ENCODE data around the gene IPPK. TPM values are rescaled to one million over a fixed set of nuclear protein-coding genes. Genes with fewer than 3 reads are reported as not detected.

The IPPK gene
- total and polyA plus RNA-seq, 11 donors = 4.2 to 11.0 (median 8.6) TPM

DNA sequence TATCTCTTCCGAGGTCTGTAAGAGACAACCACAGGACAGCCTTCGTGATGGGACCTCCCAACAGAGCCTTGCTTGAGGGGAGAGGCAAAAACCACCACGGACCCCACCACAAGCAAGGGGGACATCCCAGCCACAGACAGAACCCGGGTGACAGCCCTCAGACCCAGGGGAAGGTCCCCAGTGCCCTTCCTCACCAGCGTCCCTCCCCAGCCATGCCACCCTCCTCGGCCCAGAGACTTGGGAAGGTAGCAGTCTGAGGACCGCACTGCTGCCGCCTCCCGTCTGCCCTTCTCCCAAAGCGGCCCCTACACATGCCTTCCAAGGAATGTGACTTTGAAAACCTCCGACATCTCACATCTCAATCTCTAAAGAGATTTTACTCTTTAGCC, 13.4 kb downstream of the IPPK start:
- Histone ChIP-seq H3K27ac (no peak overlapping the region), H3K36me3 (peaks cover 0 to 58% (median 34%) of the 10 kb centered on the region in 9 donors), H3K4me3 (no peak overlapping the region), H3K4me1 (peaks cover 0 to 19% (median 2%) of the 10 kb centered on the region in 12 donors), H3K9me3 (no peaks in the 10 kb centered on the region), H3K27me3 (no peaks in the 10 kb centered on the region)
- no peak for TF ChIP-seq POLR2A (IDR thresholded peaks at IDR 0.05)
- TF ChIP-seq, protein P1, sequence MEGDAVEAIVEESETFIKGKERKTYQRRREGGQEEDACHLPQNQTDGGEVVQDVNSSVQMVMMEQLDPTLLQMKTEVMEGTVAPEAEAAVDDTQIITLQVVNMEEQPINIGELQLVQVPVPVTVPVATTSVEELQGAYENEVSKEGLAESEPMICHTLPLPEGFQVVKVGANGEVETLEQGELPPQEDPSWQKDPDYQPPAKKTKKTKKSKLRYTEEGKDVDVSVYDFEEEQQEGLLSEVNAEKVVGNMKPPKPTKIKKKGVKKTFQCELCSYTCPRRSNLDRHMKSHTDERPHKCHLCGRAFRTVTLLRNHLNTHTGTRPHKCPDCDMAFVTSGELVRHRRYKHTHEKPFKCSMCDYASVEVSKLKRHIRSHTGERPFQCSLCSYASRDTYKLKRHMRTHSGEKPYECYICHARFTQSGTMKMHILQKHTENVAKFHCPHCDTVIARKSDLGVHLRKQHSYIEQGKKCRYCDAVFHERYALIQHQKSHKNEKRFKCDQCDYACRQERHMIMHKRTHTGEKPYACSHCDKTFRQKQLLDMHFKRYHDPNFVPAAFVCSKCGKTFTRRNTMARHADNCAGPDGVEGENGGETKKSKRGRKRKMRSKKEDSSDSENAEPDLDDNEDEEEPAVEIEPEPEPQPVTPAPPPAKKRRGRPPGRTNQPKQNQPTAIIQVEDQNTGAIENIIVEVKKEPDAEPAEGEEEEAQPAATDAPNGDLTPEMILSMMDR (IDR thresholded peaks at IDR 0.05) = no peak
- ATAC-seq (no peak), DNase-seq (no peak)
- 90 to 93% (median 92%) methylated on average over 10 to 11 of the region's 11 CpGs for WGBS, 4 donors
- intact Hi-C loops (cut with DNase I) = no loop called here

DNA sequence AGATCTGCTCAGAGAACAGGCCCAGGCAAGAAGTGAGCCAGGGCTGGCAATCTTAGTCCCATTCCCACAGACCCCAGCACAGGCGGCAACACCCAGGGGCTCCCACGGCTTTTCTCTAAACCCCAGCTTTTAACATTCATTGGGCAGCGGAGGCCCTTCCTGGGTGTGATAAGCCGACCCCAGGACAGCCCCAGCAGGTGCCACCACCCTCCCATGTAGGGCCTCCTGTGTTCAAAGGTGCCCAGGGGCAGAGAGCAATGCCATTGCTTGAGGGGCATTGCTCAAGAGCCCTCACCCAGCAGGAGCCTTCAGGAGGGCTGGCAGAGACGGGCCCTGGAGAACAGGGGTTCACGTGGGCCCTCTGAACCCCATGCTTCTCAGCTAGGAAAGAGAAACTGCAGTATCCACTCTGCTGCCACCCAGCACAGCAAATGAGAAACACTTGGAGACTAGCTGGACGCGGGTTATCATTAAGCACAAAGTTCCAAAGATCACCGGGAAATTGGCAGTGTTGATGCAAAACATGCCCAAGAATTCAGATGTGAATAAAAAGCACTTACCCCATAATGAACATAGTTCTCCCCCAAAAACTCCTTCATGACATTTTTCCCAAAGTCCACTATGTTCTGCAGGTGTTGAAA, 13.9 kb downstream of the IPPK start:
- H3K9me3 ChIP-seq = no peaks in the 10 kb centered on the region
- no peaks in the 10 kb centered on the region for H3K27me3 ChIP-seq
- WGBS, 4 donors = 89 to 95% (median 91%) methylated on average over 8 to 9 of the region's 9 CpGs
- peaks cover 0 to 19% (median 4%) of the 10 kb centered on the region in 12 donors for H3K4me1 ChIP-seq
- H3K27ac ChIP-seq = no peak overlapping the region
- intact Hi-C loops (cut with DNase I) = no loop called here
- no peak for TF ChIP-seq POLR2A (IDR thresholded peaks at IDR 0.05)
- TF ChIP-seq, protein P1 (IDR thresholded peaks at IDR 0.05) = no peak
- H3K36me3 ChIP-seq = peaks cover 0 to 63% (median 37%) of the 10 kb centered on the region in 9 donors
- ATAC-seq = no peak
- no peak overlapping the region for H3K4me3 ChIP-seq
- DNase-seq = peak in 1 of 5 donors; percentile 10

DNA sequence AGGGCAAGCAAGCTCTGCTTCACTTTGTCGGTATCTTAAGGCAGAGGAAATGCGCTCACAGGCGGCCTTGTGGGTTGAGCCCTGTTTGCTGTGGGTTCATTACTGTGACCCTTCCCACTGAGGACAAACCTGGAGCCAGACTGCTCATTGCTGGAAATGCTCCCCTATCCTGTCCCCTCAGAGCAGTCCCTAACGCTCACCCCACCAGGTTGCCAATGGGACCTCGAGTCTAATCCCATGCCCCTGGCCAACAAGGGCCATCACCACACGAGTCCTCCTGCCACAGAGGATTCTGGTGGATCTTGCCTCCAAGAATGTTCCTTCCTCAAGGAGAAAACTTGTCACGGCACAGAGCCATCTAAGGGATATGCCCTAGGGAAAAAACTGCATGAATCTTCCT, 14.6 kb downstream of the IPPK start:
- Histone ChIP-seq H3K27ac (no peak overlapping the region), H3K36me3 (peaks cover 0 to 67% (median 37%) of the 10 kb centered on the region in 9 donors), H3K27me3 (no peaks in the 10 kb centered on the region), H3K4me3 (no peak overlapping the region), H3K9me3 (no peaks in the 10 kb centered on the region), H3K4me1 (peaks cover 0 to 21% (median 5%) of the 10 kb centered on the region in 12 donors)
- WGBS, 4 donors = 88 to 100% (median 97%) methylated on average over 1 to 7 of the region's 7 CpGs
- TF ChIP-seq, protein P1 (IDR thresholded peaks at IDR 0.05) = no peak
- TF ChIP-seq POLR2A (IDR thresholded peaks at IDR 0.05) = no peak
- ATAC-seq (no peak), DNase-seq (no peak)
- intact Hi-C loops (cut with DNase I) = no loop called here

DNA sequence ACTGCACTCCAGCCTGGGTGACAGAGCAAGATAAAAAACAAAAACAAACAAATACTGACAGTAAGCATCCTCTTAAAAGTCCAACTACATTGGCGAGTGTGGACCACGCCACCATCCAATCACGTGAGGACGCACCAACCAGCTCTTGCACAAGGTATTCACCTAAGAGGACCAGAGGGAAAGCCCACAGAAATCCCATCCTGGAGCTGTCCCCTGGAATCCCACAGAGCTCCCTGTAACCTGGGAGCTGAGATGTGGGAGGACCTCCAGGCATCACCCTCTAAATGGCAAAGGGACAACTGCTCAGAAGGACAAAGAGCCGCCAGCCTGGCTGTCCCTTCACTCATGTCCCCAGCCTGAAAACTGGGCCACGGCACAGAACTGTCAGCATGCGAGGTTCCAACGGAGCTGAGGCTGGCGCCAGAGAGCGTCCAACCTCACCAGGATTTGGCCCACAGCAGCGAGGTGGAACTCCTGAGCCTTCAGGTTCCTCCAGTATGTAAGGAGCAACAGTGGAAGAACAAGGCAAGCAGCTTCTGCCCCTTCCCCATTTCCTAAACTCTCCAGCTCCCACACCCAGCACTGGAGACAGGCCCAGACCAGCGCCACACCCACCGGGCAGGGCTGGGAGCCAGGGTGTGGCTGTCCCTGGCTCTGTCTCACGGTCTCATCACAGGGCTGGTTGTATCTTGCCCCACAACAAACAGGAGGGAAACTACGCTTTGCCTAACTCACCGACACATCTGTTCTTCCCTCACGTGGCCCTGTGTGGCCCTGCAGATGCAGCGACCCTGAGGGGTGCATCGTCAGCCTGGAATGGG, 15.2 kb downstream of the IPPK start:
- no peak for TF ChIP-seq POLR2A (IDR thresholded peaks at IDR 0.05)
- TF ChIP-seq, protein P1 (IDR thresholded peaks at IDR 0.05) = no peak
- H3K4me1 ChIP-seq = peaks cover 0 to 21% (median 5%) of the 10 kb centered on the region in 12 donors
- peaks cover 0 to 73% (median 37%) of the 10 kb centered on the region in 9 donors for H3K36me3 ChIP-seq
- no peak overlapping the region for H3K4me3 ChIP-seq
- 87 to 92% (median 89%) methylated on average over 19 of the region's 19 CpGs for WGBS, 4 donors
- ATAC-seq = peak in 3 of 4 donors; percentile 13 to 35 (median 21)
- intact Hi-C loops (cut with DNase I) = loop anchor here in 1 of 10 donors (5.0 kb wide), 1 partner anchor 138 kb away; no protein-coding TSS in a partner anchor
- H3K9me3 ChIP-seq = no peaks in the 10 kb centered on the region
- H3K27me3 ChIP-seq = no peaks in the 10 kb centered on the region
- no peak for DNase-seq
- peak overlapping the region in 1 of 12 donors; percentile 50 for H3K27ac ChIP-seq

All from heart left ventricle (tissue), 16 donors.